RWPE1 (cell line): ENCODE measurements around the gene CRIP2.

Experiments used
- CTCF ChIA-PET: fragments of 350-600 bp; sonication (Branson Sonifier 250); formaldehyde crosslinking; extraction: SDS; loops from one replicate; lab custom pipeline; 2021; lab: Yijun Ruan, JAX
- POLR2A ChIA-PET: fragments of 400-600 bp; formaldehyde crosslinking; extraction: SDS; loops from one replicate; lab custom pipeline; 2020; ENCODE audit warnings: antibody characterized with exemption; ENCODE audit not compliant: low non-redundant PET; lab: Yijun Ruan, JAX
- DNase-seq: peaks from one replicate; pipeline ENCODE4 v3.0.0; 2012; ENCODE audit warnings: low spot score
- H3K27ac ChIP-seq: fragments of 450-650 bp; 2 replicates; pipeline ENCODE4 v1.5.1; 2017
- TF ChIP-seq, protein P1 (sequence below): fragments of 450-650 bp; conservative IDR thresholded peaks from 2 replicates; pipeline ENCODE4 v1.5.1; 2017; ENCODE audit warnings: low read depth, mild to moderate bottlenecking

Gene CRIP2

DNA sequence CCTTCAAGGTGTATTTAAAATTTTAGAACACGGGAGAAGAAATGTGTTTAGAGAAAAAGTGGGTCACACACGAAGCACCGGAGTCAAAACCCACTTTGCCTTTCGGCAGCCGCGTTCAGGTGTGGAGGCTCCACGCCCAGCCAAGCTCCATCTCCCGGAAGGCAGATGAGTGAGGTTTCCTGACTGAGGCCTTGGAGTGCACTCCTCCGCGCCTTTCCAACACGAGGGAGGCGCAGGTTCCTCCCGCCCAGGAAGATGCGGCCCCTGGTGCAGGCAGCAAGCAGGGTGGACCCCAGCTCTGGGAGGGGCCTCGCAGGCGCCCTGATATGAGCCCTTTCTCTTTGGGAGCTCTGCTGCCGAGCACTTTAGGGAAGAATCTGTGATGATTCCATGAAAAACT is 32.5 kb upstream of the CRIP2 start:
- ChIA-PET POLR2A (no interaction called here), CTCF (interaction anchor here (0.5 kb wide), 1 partner anchor 356 kb away, joined by 3 read pairs; no protein-coding TSS in a partner anchor)
- H3K27ac ChIP-seq: peak overlapping the region; percentile 27; the same call in 1 of the 2 replicates
- DNase-seq: no peak
- TF ChIP-seq, protein P1, sequence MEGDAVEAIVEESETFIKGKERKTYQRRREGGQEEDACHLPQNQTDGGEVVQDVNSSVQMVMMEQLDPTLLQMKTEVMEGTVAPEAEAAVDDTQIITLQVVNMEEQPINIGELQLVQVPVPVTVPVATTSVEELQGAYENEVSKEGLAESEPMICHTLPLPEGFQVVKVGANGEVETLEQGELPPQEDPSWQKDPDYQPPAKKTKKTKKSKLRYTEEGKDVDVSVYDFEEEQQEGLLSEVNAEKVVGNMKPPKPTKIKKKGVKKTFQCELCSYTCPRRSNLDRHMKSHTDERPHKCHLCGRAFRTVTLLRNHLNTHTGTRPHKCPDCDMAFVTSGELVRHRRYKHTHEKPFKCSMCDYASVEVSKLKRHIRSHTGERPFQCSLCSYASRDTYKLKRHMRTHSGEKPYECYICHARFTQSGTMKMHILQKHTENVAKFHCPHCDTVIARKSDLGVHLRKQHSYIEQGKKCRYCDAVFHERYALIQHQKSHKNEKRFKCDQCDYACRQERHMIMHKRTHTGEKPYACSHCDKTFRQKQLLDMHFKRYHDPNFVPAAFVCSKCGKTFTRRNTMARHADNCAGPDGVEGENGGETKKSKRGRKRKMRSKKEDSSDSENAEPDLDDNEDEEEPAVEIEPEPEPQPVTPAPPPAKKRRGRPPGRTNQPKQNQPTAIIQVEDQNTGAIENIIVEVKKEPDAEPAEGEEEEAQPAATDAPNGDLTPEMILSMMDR: no peak

DNA sequence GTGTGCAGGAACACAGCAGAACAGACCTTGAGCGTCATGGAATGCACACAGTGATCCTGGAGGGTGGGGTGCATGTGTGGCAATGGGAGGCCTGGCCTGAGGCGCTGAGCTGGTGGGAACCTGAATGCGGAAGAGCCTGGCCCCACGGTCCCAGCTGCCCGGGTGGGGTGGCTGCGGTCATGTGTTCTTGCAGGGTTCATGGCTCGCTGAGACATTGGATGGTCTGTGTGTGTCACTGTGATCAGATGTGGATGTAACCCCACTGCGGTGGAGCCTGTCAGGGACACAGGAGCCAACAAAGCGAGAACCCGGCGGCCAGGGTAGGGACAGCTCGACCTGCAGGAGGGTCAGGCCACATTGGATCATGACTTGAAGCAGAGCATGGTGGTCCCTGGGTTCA is 31.8 kb upstream of the CRIP2 start:
- no peak for DNase-seq
- ChIA-PET POLR2A (no interaction called here), CTCF (interaction anchor here (0.5 kb wide), 1 partner anchor 355 kb away, joined by 3 read pairs; no protein-coding TSS in a partner anchor)
- peak overlapping the region; percentile 37 for H3K27ac ChIP-seq
- TF ChIP-seq, protein P1: no peak

DNA sequence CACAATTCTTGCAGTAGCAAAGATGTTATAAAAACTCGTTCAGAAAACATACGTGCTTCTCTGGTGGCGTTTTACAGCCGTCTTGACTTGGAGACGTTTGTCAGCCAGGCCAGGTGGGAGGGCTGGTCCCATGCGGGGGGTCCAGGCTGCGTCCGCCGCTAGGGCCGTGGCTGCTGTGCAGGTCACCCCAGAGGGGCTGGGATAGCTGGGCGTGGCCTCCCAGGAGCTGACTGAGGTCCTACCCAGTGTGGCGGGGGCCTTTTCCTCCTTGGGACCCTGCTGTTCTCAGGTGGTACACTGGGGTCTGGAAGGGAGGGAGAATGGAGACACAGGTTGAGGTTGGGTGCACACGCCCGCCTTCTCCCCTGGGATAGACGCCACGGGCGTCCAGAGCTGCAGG is 29.8 kb upstream of the CRIP2 start:
- POLR2A ChIA-PET: no interaction called here
- peak overlapping the region; percentile 35 for H3K27ac ChIP-seq
- no peak for DNase-seq
- TF ChIP-seq, protein P1: no peak
- CTCF ChIA-PET: interaction anchor here (0.9 kb wide), 1 partner anchor 124 kb away, joined by 3 read pairs; no protein-coding TSS in a partner anchor

DNA sequence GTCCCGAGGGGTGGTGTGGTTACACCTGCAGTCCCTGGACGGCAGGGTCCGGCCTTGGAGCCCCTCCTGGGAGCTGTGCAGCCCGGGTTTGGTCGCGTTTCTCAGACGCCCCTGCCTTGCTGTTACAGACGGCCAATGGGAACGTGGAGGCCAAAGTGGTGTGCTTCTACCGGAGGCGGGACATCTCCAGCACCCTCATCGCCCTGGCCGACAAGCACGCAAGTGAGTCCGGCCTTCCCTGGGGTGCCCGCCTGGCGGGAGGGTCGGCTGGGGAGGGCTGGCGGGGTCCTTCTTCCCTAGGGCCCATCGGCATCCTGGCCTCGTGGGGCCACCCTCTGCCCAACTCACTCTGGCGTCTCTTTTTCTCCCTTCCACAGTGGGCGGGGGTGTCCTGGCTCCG is 29.3 kb upstream of the CRIP2 start:
- H3K27ac ChIP-seq: peak overlapping the region; percentile 35; the same call in 1 of the 2 replicates
- DNase-seq: no peak
- CTCF ChIA-PET: interaction anchor here (0.9 kb wide), 1 partner anchor 125 kb away, joined by 3 read pairs; no protein-coding TSS in a partner anchor
- TF ChIP-seq, protein P1: no peak
- POLR2A ChIA-PET: no interaction called here

DNA sequence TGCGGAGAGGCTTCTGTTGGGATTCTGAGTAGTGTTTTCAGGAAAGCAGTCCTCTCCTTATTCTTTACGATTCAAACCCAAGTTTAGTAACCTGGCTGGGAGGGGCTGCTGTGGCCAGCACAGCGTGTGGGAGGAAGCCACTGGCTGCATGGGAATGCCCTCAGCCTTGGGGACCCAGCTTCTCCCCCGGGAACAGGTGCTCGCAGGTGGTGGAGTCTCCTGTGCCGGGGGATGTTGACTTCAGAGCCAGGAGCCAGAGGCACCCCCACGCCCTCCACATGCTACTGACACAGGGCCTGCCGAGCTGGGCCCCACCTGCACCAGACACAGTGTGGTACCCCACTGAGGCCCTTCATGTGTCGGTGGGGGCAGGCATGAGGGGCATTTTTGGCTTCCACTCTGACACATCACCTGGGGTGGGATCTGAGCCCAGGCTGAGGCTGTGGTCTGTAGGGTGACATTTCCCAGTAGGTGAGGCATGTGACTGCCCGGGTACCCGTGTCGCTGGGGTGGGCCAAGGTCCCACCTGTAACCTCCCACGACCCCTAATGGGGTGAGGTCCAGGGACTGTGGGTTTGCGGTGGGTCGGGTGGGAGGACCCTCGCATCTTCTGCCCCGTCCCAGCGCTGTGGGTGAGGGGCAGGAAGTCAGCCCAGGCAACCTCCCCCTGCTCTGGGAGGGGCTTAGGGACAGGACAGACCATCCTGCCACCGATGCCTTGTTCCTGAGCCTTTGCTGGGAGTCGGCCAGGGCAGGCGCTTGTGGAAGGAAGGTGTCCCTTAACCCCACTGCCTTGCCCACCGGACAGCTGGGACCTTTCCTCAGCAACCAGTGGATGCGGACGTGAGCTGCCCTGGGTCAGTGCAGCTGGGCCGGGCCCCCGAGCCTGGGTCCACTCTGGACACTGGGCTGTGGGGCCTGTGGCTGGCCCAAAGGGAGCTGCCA is 28.4 kb upstream of the CRIP2 start:
- peak overlapping the region; percentile 56 for H3K27ac ChIP-seq
- ChIA-PET CTCF (interaction anchor here (1.2 kb wide), 1 partner anchor 44 kb away, joined by 5 read pairs; no protein-coding TSS in a partner anchor), POLR2A (no interaction called here)
- no peak for DNase-seq
- TF ChIP-seq, protein P1: no peak

DNA sequence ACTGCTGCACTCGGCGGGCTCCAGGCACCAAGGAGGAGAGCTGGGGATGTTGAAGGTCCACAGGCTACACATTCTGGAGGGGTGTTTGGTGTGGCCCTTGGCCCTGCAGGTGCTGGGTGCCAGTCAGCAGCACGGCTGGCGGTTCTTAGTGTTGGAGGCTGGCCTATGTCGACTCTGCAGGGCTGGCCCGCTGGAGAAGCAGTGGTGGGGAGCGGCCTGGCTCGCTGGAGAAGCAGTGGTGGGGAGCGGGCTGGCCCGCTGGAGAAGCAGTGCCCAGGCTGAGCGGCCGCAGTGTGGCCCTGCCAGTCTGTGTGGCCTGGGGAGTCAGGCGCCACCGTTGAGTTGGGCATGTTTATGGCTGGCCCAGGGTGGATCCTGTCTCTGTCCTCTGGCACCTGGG is 27.6 kb upstream of the CRIP2 start:
- ChIA-PET POLR2A (no interaction called here), CTCF (interaction anchor here (1.2 kb wide), 1 partner anchor 43 kb away, joined by 5 read pairs; no protein-coding TSS in a partner anchor)
- DNase-seq: no peak

More for the DNA sequence above, 27.6 kb upstream of the CRIP2 start:
- H3K27ac ChIP-seq: peak overlapping the region; percentile 56
- TF ChIP-seq, protein P1: no peak
